ENCODE results near the gene PC. TPM values are rescaled to one million over a fixed set of nuclear protein-coding genes. Genes with fewer than 3 reads are reported as not detected.

The PC gene
- total RNA-seq, 1 experiment from 2014 or later = 24.5 TPM

DNA sequence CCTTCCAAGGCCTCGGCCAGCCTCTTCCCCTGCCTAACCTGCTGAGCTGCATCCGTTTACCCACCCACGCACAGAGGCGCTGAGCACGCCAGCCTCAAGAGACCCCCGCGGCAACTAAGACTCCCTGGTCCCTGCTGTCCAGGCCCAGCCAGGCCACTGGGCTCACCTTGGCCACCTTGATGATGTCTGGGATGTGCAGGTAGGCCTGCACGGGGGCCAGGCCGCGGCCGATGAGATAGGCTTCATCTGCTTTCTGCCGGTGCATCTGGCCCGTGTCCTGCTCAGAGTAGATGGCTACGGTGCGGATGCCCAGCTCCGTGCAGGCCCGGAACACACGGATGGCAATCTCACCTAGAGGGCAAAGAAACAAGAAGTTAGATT lies 86.7 kb downstream of the PC start:
- ChIA-PET POLR2A (ENCODE audit: unreplicated experiment) (no interaction called here), CTCF (no interaction called here)
- H3K9me2 ChIP-seq (replicated peaks; ENCODE audit: low read length) = no peaks in the 10 kb centered on the region
- H3K79me2 ChIP-seq (ENCODE audit: low read length) = no peaks in the 10 kb centered on the region
- H4K20me1 ChIP-seq (ENCODE audit: low read length) = no peaks in the 10 kb centered on the region
- BruUV-seq (replicated peaks) = no TSS peak
- no peak overlapping the region for H3K4me3 ChIP-seq (ENCODE audit: low read length)
- H2AFZ ChIP-seq (ENCODE audit: low read length) = no peak overlapping the region
- TF ChIP-seq, protein P1, sequence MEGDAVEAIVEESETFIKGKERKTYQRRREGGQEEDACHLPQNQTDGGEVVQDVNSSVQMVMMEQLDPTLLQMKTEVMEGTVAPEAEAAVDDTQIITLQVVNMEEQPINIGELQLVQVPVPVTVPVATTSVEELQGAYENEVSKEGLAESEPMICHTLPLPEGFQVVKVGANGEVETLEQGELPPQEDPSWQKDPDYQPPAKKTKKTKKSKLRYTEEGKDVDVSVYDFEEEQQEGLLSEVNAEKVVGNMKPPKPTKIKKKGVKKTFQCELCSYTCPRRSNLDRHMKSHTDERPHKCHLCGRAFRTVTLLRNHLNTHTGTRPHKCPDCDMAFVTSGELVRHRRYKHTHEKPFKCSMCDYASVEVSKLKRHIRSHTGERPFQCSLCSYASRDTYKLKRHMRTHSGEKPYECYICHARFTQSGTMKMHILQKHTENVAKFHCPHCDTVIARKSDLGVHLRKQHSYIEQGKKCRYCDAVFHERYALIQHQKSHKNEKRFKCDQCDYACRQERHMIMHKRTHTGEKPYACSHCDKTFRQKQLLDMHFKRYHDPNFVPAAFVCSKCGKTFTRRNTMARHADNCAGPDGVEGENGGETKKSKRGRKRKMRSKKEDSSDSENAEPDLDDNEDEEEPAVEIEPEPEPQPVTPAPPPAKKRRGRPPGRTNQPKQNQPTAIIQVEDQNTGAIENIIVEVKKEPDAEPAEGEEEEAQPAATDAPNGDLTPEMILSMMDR (conservative IDR thresholded peaks at IDR 0.05; ENCODE audit: low read depth, low read length) = no peak
- TF ChIP-seq EZH2phosphoT487 (IDR thresholded peaks at IDR 0.05; ENCODE audit: borderline replicate concordance, low read length) (no peak), EZH2 (IDR thresholded peaks at IDR 0.05; ENCODE audit: low read length, unreplicated experiment) (no peak)
- H3K9me3 ChIP-seq (ENCODE audit: low read length) = no peaks in the 10 kb centered on the region
- H3K9ac ChIP-seq (ENCODE audit: low read length) = no peak overlapping the region
- H3K4me2 ChIP-seq (ENCODE audit: low read length) = no peak overlapping the region
- ATAC-seq (no peak), DNase-seq (no peak)
- H3K27ac ChIP-seq (ENCODE audit: low read length) = no peak overlapping the region
- H3K36me3 ChIP-seq (ENCODE audit: low read depth, low read length) = no peaks in the 10 kb centered on the region
- peaks cover 7% of the 10 kb centered on the region for H3K4me1 ChIP-seq (ENCODE audit: insufficient read depth, low read length)
- no peaks in the 10 kb centered on the region for H3F3A ChIP-seq (ENCODE audit: low read length, unreplicated experiment)
- intact Hi-C loops (cut with micrococcal nuclease) = no loop called here
- no peaks in the 10 kb centered on the region for H3K27me3 ChIP-seq (ENCODE audit: low read length)

DNA sequence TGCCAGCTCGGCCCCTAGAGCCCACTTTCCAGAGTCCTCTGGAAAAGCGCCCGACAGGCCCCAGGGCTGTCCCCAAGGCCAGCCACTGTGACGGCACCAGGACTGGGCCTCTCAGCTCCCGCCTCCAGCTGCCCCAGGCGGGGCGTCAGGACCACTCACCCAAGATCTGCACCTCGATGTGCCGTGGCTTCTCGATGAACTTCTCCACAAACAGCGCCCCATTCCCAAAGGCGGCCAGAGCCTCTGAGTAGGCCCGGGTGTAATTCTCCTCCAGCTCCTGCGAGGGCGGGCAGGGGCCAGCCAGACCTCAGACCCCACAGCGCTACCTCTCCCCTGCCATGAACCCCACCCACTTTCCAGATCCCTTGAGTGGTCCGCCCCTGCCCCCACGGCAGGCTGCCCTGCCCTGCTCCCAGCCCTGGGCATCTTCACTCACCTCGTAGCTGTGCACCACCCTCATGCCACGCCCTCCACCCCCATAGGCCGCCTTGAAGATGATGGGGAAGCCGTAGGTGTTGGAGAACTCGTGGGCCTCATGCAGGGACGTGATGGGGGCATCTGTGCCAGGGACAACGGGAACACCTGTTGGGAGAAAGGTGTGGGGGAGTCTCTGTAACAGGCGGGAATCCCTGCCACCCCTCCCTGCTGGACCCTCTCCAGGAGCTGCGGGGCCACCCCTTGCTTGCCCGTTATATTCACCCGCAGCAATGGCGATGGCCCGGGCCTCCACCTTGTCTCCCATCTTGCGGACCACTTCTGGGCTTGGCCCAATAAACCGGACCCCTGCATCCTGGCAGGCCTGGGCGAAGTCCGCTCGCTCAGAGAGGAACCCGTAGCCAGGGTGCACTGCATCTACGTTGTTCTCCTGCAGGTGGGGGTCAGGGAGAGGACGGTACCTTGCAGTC lies 87.3 kb downstream of the PC start:
- no peak for TF ChIP-seq EZH2 (IDR thresholded peaks at IDR 0.05; ENCODE audit: low read length, unreplicated experiment)
- TF ChIP-seq, protein P1 (conservative IDR thresholded peaks at IDR 0.05; ENCODE audit: low read depth, low read length) = no peak
- TF ChIP-seq EZH2phosphoT487 (IDR thresholded peaks at IDR 0.05; ENCODE audit: borderline replicate concordance, low read length) = no peak

DNA sequence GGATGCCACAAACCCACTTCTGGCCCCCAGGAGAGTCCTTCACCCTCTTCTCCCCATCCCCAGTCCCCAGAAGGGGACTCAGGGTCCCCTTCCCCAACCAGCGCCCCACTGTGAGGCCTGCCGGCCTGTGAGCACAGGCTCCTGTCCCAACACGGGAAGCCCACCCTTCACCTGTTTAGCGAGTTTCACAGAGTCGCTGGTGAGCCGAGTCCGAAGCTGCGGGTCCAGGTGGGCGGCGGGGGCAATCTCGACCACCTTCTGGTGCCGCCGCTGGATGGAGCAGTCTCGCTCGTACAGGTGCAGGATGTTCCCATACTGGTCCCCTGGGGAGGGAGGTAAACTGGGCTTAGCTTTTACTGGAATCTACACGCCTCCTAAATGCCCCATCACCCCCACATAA lies 88.1 kb downstream of the PC start:
- no peaks in the 10 kb centered on the region for H3K79me2 ChIP-seq (ENCODE audit: low read length)
- H3K9me2 ChIP-seq (replicated peaks; ENCODE audit: low read length) = no peaks in the 10 kb centered on the region
- DNase-seq = no peak
- H3K4me2 ChIP-seq (ENCODE audit: low read length) = no peak overlapping the region
- intact Hi-C loops (cut with micrococcal nuclease) = no loop called here
- no peak for ATAC-seq
- no peaks in the 10 kb centered on the region for H3F3A ChIP-seq (ENCODE audit: low read length, unreplicated experiment)
- no peaks in the 10 kb centered on the region for H3K27me3 ChIP-seq (ENCODE audit: low read length)
- H3K27ac ChIP-seq (ENCODE audit: low read length) = no peak overlapping the region
- ChIA-PET CTCF (interaction anchor here (0.5 kb wide), 1 partner anchor 41 kb away, joined by 9 read pairs; no protein-coding TSS in a partner anchor), POLR2A (ENCODE audit: unreplicated experiment) (no interaction called here)
- H4K20me1 ChIP-seq (ENCODE audit: low read length) = no peaks in the 10 kb centered on the region
- H2AFZ ChIP-seq (ENCODE audit: low read length) = no peak overlapping the region
- no peaks in the 10 kb centered on the region for H3K9me3 ChIP-seq (ENCODE audit: low read length)
- BruUV-seq (replicated peaks) = no TSS peak
- no peak overlapping the region for H3K4me3 ChIP-seq (ENCODE audit: low read length)
- no peak overlapping the region for H3K9ac ChIP-seq (ENCODE audit: low read length)
- no peaks in the 10 kb centered on the region for H3K36me3 ChIP-seq (ENCODE audit: low read depth, low read length)
- peaks cover 7% of the 10 kb centered on the region for H3K4me1 ChIP-seq (ENCODE audit: insufficient read depth, low read length)
- TF ChIP-seq EZH2 (IDR thresholded peaks at IDR 0.05; ENCODE audit: low read length, unreplicated experiment) (no peak), EZH2phosphoT487 (IDR thresholded peaks at IDR 0.05; ENCODE audit: borderline replicate concordance, low read length) (no peak)
- TF ChIP-seq, protein P1 (conservative IDR thresholded peaks at IDR 0.05; ENCODE audit: low read depth, low read length) = no peak

More for the DNA sequence above, 87.3 kb downstream of the PC start:
- intact Hi-C loops (cut with micrococcal nuclease) = no loop called here
- ChIA-PET POLR2A (ENCODE audit: unreplicated experiment) (no interaction called here), CTCF (interaction anchor here (0.5 kb wide), 1 partner anchor 41 kb away, joined by 9 read pairs; no protein-coding TSS in a partner anchor)
- H3K27ac ChIP-seq (ENCODE audit: low read length) = no peak overlapping the region
- no peak for DNase-seq
- H3K36me3 ChIP-seq (ENCODE audit: low read depth, low read length) = no peaks in the 10 kb centered on the region
- no peaks in the 10 kb centered on the region for H3K9me2 ChIP-seq (replicated peaks; ENCODE audit: low read length)
- H3K9ac ChIP-seq (ENCODE audit: low read length) = no peak overlapping the region
- no peaks in the 10 kb centered on the region for H3F3A ChIP-seq (ENCODE audit: low read length, unreplicated experiment)
- H3K4me3 ChIP-seq (ENCODE audit: low read length) = no peak overlapping the region
- H3K4me1 ChIP-seq (ENCODE audit: insufficient read depth, low read length) = peaks cover 7% of the 10 kb centered on the region
- no peaks in the 10 kb centered on the region for H3K9me3 ChIP-seq (ENCODE audit: low read length)
- no peak overlapping the region for H3K4me2 ChIP-seq (ENCODE audit: low read length)
- BruUV-seq (replicated peaks) = TSS peak; percentile 58
- no peaks in the 10 kb centered on the region for H3K27me3 ChIP-seq (ENCODE audit: low read length)
- H3K79me2 ChIP-seq (ENCODE audit: low read length) = no peaks in the 10 kb centered on the region
- no peak for ATAC-seq
- H2AFZ ChIP-seq (ENCODE audit: low read length) = no peak overlapping the region
- H4K20me1 ChIP-seq (ENCODE audit: low read length) = no peaks in the 10 kb centered on the region

All from PC-3 (cell line).